Esophagus squamous epithelium (tissue), 4 donors: Measurements from ENCODE around the gene CDC20.

Experiments used
- CTCF ChIP-seq, 6 experiments: fragments of 450-650 bp in 4 of 6; fragments of 200-600 bp in 2 of 6; sonication (generic) in 2 of 6; IDR thresholded peaks; one replicate each; pipeline ENCODE4 v1.5.1; 2016 to 2019; ENCODE audit warnings: antibody characterized with exemption in 6 of 6, mild to moderate bottlenecking in 4 of 6, moderate library complexity in 4 of 6
- POLR2A ChIP-seq, 4 donors: fragments of 450-650 bp; IDR thresholded peaks; one replicate each; pipeline ENCODE4 v1.6.1; 2017; ENCODE audit warnings: antibody characterized with exemption in 4 of 4, mild to moderate bottlenecking in 4 of 4, moderate library complexity in 3 of 4

GRCh38 chr1:43370564-43370963, 11.8 kb downstream of the CDC20 start:
- TF ChIP-seq CTCF (IDR thresholded peaks at IDR 0.05), result no peak
- TF ChIP-seq POLR2A (IDR thresholded peaks at IDR 0.05), result no peak
